ENCODE measurements around the gene DYNC2LI1.

DYNC2LI1 gene

DNA sequence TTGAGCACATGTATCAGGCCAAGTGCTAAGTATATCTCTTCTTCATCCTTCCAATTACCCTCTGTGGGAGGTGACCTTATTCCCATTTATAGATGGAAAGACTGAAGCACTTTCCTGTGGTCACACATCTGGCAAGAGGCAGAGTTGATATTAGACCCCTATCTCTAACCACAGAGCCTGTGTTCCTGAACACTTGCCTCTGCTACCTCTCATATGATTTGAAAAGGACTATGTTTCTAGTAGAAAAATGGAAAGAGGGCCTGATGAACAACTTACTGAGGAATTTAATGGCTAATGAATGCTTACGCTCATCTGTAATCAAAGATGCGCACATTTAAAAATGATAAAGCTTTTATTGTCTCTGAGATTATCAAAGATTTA, 46.2 kb upstream of the DYNC2LI1 start (continued):
- TF ChIP-seq, protein P1, sequence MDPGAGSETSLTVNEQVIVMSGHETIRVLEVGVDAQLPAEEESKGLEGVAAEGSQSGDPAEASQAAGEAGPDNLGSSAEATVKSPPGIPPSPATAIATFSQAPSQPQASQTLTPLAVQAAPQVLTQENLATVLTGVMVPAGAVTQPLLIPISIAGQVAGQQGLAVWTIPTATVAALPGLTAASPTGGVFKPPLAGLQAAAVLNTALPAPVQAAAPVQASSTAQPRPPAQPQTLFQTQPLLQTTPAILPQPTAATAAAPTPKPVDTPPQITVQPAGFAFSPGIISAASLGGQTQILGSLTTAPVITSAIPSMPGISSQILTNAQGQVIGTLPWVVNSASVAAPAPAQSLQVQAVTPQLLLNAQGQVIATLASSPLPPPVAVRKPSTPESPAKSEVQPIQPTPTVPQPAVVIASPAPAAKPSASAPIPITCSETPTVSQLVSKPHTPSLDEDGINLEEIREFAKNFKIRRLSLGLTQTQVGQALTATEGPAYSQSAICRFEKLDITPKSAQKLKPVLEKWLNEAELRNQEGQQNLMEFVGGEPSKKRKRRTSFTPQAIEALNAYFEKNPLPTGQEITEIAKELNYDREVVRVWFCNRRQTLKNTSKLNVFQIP (CRISPR knock-in tag; IDR thresholded peaks at IDR 0.05; ENCODE audit: borderline replicate concordance, low read depth) = no peak

DNA sequence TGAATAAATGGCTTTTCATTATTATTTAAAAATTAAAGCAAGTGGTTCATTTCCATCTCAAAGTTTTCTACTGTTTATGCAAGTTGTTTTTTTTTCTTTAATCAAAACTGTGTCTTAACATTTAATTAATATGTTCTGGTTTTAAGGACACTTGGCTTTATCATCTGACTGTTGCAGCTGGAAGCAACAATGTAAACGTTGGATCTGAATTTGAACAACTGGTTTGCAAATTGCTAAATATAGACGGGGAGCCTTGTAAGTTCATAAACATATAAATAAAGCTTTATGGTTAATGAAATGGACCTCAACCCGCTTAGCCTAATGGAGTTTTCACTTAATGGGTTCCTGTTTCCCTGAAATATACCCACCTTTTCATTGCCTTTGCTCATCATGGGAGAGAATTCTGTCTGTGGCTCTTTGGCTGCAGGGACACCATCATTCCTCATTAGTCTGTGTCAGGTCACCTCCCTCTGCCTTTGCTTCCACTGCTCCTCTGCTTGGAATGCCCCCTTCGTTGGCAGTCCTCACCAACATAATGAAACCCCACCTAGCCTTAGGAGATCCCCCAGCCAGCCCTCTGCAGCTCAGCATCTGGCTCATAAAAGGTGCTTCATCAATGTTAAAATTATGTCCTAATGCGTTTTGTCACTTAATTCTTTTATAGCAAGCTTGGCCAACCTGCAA, 44.2 kb upstream of the DYNC2LI1 start:
- no peak for ATAC-seq

DNA sequence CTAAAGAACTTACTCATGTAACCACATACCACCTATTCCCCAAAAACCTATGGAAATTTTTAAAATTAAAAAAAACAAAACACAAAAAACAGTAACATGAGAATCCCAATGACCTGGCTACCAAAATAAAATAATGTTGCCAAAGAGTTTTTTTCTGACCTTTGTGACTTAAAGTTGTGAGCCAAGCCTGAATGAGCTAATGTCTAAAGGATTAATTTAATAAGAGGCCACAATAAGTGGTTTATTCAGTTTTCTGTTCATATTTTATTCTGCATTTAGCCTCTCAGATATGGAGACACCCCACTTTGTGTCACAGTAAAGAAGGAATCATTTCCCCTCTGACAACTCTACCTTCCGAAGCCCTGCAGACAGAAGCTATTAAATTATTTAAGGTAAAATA, 42.6 kb upstream of the DYNC2LI1 start:
- TF ChIP-seq, protein P2, sequence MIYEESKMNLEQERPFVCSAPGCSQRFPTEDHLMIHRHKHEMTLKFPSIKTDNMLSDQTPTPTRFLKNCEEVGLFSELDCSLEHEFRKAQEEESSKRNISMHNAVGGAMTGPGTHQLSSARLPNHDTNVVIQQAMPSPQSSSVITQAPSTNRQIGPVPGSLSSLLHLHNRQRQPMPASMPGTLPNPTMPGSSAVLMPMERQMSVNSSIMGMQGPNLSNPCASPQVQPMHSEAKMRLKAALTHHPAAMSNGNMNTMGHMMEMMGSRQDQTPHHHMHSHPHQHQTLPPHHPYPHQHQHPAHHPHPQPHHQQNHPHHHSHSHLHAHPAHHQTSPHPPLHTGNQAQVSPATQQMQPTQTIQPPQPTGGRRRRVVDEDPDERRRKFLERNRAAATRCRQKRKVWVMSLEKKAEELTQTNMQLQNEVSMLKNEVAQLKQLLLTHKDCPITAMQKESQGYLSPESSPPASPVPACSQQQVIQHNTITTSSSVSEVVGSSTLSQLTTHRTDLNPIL (CRISPR knock-in tag; IDR thresholded peaks at IDR 0.05; ENCODE audit: low read depth) = peak; percentile 67; the same call in 1 of the 2 replicates
- no peak for TF ChIP-seq CSDC2 (CRISPR knock-in tag; IDR thresholded peaks at IDR 0.05)
- no peak for TF ChIP-seq ZFP30 (CRISPR knock-in tag; IDR thresholded peaks at IDR 0.05)
- TF ChIP-seq ISL1 (CRISPR knock-in tag; IDR thresholded peaks at IDR 0.05) = peak; percentile 81
- ATAC-seq = no peak

More for the DNA sequence above, 44.2 kb upstream of the DYNC2LI1 start:
- TF ChIP-seq SNAI2 (CRISPR knock-in tag; IDR thresholded peaks at IDR 0.05) = no peak
- TF ChIP-seq ZC3H10 (CRISPR knock-in tag; IDR thresholded peaks at IDR 0.05) = no peak
- TF ChIP-seq, protein P2 (CRISPR knock-in tag; IDR thresholded peaks at IDR 0.05; ENCODE audit: low read depth) = no peak
- TF ChIP-seq BACH2 (CRISPR knock-in tag; IDR thresholded peaks at IDR 0.05; ENCODE audit: borderline replicate concordance) = no peak
- no peak for TF ChIP-seq ZFP3 (CRISPR knock-in tag; IDR thresholded peaks at IDR 0.05)
- TF ChIP-seq, protein P3, sequence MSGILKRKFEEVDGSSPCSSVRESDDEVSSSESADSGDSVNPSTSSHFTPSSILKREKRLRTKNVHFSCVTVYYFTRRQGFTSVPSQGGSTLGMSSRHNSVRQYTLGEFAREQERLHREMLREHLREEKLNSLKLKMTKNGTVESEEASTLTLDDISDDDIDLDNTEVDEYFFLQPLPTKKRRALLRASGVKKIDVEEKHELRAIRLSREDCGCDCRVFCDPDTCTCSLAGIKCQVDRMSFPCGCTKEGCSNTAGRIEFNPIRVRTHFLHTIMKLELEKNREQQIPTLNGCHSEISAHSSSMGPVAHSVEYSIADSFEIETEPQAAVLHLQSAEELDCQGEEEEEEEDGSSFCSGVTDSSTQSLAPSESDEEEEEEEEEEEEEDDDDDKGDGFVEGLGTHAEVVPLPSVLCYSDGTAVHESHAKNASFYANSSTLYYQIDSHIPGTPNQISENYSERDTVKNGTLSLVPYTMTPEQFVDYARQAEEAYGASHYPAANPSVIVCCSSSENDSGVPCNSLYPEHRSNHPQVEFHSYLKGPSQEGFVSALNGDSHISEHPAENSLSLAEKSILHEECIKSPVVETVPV (CRISPR knock-in tag; IDR thresholded peaks at IDR 0.05) = no peak

DNA sequence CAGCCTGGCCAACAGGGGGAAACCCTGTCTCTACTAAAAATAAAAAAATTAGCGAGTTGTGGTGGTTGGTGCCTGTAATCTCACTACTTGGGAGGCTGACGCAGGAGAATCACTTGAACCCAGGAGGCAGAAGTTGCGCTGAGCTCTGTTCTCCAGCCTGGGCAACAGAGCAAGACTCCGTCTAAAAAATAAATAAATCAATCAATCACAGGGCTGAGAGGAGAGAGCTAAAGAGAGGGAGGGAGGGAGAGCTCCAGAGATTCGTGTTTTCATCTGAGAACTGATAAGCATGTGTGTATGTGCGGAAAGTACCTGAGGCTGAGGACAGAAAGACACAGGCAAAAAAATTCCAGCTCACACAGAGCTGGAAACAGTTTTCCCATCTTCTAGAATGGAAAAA, 37.2 kb upstream of the DYNC2LI1 start:
- TF ChIP-seq ZFP3 (CRISPR knock-in tag; IDR thresholded peaks at IDR 0.05) = no peak
- TF ChIP-seq ZNF565 (CRISPR knock-in tag; conservative IDR thresholded peaks at IDR 0.05; ENCODE audit: low read depth) = no peak
- no peak for TF ChIP-seq ISL1 (CRISPR knock-in tag; IDR thresholded peaks at IDR 0.05)
- no peak for TF ChIP-seq TOX (CRISPR knock-in tag; IDR thresholded peaks at IDR 0.05; ENCODE audit: borderline replicate concordance)
- TF ChIP-seq ZFP30 (CRISPR knock-in tag; IDR thresholded peaks at IDR 0.05) = no peak
- TF ChIP-seq, protein P1 (CRISPR knock-in tag; IDR thresholded peaks at IDR 0.05; ENCODE audit: borderline replicate concordance, low read depth) = no peak
- ATAC-seq = no peak; the same call in 2 of the 3 replicates

DNA sequence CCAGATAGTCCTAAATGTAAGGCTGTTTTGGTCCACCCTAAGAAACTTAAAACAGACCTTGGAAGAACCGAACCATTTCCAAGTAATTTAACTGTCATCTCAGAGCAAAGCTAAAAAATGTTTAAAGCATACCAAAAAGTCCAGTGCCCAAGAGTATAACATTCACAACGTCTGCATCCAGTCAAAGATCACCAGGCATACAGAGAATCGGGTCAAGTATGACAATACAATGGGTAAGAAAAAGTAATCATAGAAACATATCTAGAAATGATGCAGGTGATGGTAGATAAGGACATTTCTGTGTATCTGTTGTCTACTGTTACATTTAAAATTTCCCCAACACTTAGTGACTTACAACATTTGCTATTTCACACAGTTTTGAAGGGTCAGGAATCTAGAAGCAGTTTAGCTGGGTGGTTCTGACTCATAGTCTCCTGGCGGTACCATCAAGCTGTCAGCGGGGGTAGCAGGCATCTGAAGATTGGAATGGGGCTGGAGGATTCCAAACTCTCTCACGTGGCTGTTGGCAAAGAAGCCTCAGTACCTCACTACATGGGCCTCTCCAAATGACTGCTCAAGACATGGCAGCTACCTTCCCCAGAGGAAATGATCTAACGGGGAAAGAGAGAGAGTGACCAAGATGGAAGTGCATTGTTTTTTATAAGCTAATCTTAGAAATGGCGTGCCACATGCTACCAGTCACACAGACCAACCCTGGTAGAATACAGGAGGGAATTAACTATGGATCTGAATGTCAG, 36.6 kb upstream of the DYNC2LI1 start:
- TF ChIP-seq ZFP3 (CRISPR knock-in tag; IDR thresholded peaks at IDR 0.05) = peak; percentile 79
- TF ChIP-seq, protein P1 (CRISPR knock-in tag; IDR thresholded peaks at IDR 0.05; ENCODE audit: borderline replicate concordance, low read depth) = 0 out of 2 replicates have a peak, but pooled peaks have one; percentile 49
- TF ChIP-seq SNAI2 (CRISPR knock-in tag; IDR thresholded peaks at IDR 0.05) = peak; percentile 78; the same call in 1 of the 2 replicates
- peak; percentile 22; the same call in 1 of the 2 replicates for TF ChIP-seq ISL1 (CRISPR knock-in tag; IDR thresholded peaks at IDR 0.05)
- no peak for TF ChIP-seq ZC3H10 (CRISPR knock-in tag; IDR thresholded peaks at IDR 0.05)
- TF ChIP-seq ZNF8 (CRISPR knock-in tag; IDR thresholded peaks at IDR 0.05) = peak; percentile 68; the same call in 1 of the 2 replicates
- 0 out of 2 replicates have a peak, but pooled peaks have one; percentile 60 for TF ChIP-seq CSDC2 (CRISPR knock-in tag; IDR thresholded peaks at IDR 0.05)
- TF ChIP-seq, protein P2 (CRISPR knock-in tag; IDR thresholded peaks at IDR 0.05; ENCODE audit: low read depth) = no peak
- no peak for TF ChIP-seq BACH2 (CRISPR knock-in tag; IDR thresholded peaks at IDR 0.05; ENCODE audit: borderline replicate concordance)
- peak; percentile 94 for ATAC-seq
